AG09309 (cell line): ENCODE results near the gene SLC25A29.
"Not testable (repeated sequence)": the region's sequence is repeated elsewhere in the genome, so short reads cannot be mapped to it uniquely, and the experiment has no call there.

Experiments used
- DNase-seq: peaks from one replicate; pipeline ENCODE4 v3.0.0-alpha.2; 2010; ENCODE audit warnings: low read depth
- H3K4me3 ChIP-seq: 2 replicates; pipeline ENCODE4 v1.5.1; 2011; ENCODE audit warnings: mild to moderate bottlenecking, low read depth, low read length, moderate library complexity; ENCODE audit not compliant: control insufficient read depth
- TF ChIP-seq, protein P1 (sequence below): IDR thresholded peaks from 2 replicates; pipeline ENCODE4 v1.5.1; 2011; ENCODE audit warnings: mild to moderate bottlenecking, low read depth, low read length, inconsistent platforms; ENCODE audit not compliant: insufficient read depth, control insufficient read depth; ENCODE audit errors: missing control alignments

Gene SLC25A29

DNA sequence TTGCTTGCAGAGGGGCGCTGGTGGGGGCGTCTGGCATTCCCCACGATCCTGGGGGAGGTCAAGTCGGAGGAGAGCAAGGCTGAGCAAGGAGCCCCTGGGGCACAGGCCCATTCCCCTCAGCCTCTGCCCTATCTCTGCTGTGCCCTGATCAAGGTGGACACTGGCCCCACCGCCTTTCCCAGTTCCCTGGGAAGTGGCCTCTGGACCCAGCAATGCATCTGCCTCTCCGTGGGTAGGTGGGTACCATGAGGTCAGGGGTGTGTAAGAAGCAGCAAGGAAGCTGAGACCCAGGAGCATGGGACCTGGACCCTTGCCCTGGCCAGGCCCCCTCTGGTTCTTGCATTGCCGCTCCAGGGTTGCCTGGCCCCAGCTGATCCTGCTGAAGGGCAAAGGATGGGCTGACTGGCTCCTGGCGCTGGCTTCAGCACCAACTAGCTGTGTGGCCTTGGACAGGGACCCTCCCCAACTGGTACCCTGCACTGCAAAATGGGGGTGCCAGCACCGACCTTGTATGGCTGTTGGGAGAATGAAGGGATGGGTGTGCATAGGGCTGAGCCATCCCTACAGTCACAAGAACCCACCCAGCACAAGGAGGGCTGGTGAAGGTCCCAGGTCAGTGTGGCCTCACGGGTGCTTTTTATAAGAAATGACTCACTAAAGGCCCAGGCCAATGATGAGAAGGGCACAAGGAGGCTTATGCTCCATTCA lies 19.6 kb downstream of the SLC25A29 start:
- TF ChIP-seq, protein P1, sequence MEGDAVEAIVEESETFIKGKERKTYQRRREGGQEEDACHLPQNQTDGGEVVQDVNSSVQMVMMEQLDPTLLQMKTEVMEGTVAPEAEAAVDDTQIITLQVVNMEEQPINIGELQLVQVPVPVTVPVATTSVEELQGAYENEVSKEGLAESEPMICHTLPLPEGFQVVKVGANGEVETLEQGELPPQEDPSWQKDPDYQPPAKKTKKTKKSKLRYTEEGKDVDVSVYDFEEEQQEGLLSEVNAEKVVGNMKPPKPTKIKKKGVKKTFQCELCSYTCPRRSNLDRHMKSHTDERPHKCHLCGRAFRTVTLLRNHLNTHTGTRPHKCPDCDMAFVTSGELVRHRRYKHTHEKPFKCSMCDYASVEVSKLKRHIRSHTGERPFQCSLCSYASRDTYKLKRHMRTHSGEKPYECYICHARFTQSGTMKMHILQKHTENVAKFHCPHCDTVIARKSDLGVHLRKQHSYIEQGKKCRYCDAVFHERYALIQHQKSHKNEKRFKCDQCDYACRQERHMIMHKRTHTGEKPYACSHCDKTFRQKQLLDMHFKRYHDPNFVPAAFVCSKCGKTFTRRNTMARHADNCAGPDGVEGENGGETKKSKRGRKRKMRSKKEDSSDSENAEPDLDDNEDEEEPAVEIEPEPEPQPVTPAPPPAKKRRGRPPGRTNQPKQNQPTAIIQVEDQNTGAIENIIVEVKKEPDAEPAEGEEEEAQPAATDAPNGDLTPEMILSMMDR, result no peak
- no peak for DNase-seq
- no peak overlapping the region for H3K4me3 ChIP-seq

GRCh38 chr14:100285913-100286400 lies 20.3 kb downstream of the SLC25A29 start:
- TF ChIP-seq, protein P1, result no peak
- H3K4me3 ChIP-seq, result peak overlapping the region; percentile 66
- DNase-seq, result no peak

GRCh38 chr14:100285021-100285912 lies 21.0 kb downstream of the SLC25A29 start:
- TF ChIP-seq, protein P1, result peak; percentile 84
- peak overlapping the region; percentile 66 for H3K4me3 ChIP-seq
- DNase-seq, result no peak

DNA sequence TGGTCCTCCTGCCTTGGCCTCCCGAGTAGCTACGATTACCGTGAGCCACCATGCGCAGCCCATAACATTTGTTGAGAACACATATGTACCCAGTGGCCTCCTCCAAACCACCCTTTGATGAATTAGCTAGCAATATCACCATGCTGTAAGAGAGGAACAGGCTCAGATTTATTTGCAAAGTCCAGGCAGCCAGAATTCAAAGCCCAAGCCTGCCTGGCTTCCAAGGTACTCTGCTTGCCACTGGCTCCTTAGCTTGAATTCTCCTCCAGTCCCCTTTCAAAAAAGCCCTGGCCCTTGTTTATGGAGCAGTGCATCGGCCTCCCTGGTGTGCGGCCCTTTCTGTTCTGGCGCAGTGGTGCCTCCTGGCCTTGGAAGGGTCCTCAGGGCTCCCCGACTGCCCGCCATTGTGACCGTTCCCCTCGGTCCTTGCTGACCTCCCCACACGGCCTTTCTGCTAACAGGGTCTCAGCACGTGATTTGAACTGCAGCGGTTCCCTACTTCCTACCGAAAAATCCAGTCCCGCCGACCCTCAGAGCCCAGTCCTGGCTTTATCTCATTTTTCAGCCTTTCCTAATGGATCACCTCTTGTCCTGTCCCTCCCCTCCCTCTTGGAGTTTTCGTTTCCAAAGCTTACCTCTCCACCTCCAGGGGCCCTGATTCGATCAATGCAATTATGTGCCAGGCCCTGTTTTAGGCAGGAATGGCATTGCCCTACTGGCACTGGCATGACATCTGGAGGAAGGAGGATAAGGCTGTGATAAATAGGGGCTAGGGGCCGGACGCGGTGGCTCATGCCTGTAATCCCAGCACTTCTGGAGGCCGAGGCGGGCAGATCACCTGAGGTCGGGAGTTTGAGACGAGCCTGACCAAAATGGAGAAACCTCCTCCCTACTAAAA lies 22.0 kb downstream of the SLC25A29 start:
- peak overlapping the region; percentile 66; the same call in 1 of the 2 replicates for H3K4me3 ChIP-seq
- TF ChIP-seq, protein P1, result no peak
- no peak for DNase-seq

GRCh38 chr14:100283436-100283835 lies 22.8 kb downstream of the SLC25A29 start:
- H3K4me3 ChIP-seq, result not testable (repeated sequence)

GRCh38 chr14:100282766-100283419 lies 23.4 kb downstream of the SLC25A29 start:
- TF ChIP-seq, protein P1, result no peak

More at GRCh38 chr14:100283436-100283835, 22.8 kb downstream of the SLC25A29 start:
- not testable (repeated sequence) for DNase-seq

More at GRCh38 chr14:100282766-100283419, 23.4 kb downstream of the SLC25A29 start:
- DNase-seq, result no peak
- no peak overlapping the region for H3K4me3 ChIP-seq
